ENCODE measurements around the gene FBLN1. TPM values are rescaled to one million over a fixed set of nuclear protein-coding genes. Genes with fewer than 3 reads are reported as not detected.
"Not testable (repeated sequence)": the region's sequence is repeated elsewhere in the genome, so short reads cannot be mapped to it uniquely, and the experiment has no call there.

Gene FBLN1
- total and polyA plus RNA-seq, 8 donors = 38.8 to 416 (median 114) TPM

GRCh38 chr22:45616432-45616831, 113.7 kb downstream of the FBLN1 start:
- H3K9me3 ChIP-seq = peaks cover 0 to 8% (median 3%) of the 10 kb centered on the region in 4 donors
- no peaks in the 10 kb centered on the region for H3K27me3 ChIP-seq
- no peaks in the 10 kb centered on the region for H3K4me1 ChIP-seq
- TF ChIP-seq, protein P1, sequence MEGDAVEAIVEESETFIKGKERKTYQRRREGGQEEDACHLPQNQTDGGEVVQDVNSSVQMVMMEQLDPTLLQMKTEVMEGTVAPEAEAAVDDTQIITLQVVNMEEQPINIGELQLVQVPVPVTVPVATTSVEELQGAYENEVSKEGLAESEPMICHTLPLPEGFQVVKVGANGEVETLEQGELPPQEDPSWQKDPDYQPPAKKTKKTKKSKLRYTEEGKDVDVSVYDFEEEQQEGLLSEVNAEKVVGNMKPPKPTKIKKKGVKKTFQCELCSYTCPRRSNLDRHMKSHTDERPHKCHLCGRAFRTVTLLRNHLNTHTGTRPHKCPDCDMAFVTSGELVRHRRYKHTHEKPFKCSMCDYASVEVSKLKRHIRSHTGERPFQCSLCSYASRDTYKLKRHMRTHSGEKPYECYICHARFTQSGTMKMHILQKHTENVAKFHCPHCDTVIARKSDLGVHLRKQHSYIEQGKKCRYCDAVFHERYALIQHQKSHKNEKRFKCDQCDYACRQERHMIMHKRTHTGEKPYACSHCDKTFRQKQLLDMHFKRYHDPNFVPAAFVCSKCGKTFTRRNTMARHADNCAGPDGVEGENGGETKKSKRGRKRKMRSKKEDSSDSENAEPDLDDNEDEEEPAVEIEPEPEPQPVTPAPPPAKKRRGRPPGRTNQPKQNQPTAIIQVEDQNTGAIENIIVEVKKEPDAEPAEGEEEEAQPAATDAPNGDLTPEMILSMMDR (IDR thresholded peaks at IDR 0.05) = no peak
- TF ChIP-seq POLR2AphosphoS5 (IDR thresholded peaks at IDR 0.05) = no peak
- no peak overlapping the region for H3K27ac ChIP-seq
- H3K4me3 ChIP-seq = no peak overlapping the region
- WGBS, 5 donors = 81 to 91% (median 88%) methylated on average over 2 of the region's 2 CpGs
- intact Hi-C loops (cut with DNase I; ENCODE audit: low total_unique reads) = loop anchor here (10.0 kb wide), 1 partner anchor 1978 kb away; no protein-coding TSS in a partner anchor
- DNase-seq = no peak
- H3K36me3 ChIP-seq = no peaks in the 10 kb centered on the region

DNA sequence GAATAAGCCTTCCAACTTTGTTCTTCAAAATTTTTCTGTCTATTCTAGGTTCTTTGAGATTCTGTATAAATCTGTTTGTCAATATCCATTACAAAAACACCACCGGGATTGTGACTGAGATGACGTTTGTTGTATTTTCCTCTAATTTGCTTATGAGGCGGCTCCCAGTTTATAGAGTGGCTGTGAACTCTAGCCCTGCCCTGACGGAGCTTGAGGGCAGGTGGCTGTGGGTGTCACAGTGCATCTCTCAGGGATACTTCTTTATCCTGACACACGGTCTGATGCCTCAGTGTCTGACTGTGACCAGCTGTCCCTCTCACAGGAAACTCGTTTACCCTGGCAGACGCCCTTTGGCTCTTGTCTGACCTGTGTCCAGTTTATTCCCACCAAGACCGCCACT, 115.3 kb downstream of the FBLN1 start:
- DNase-seq = no peak
- no peaks in the 10 kb centered on the region for H3K4me1 ChIP-seq
- no peak overlapping the region for H3K27ac ChIP-seq
- H3K36me3 ChIP-seq = no peaks in the 10 kb centered on the region
- H3K27me3 ChIP-seq = no peaks in the 10 kb centered on the region
- WGBS, 5 donors = 59 to 74% (median 65%) methylated on average over 5 to 8 of the region's 8 CpGs
- H3K4me3 ChIP-seq = no peak overlapping the region
- intact Hi-C loops (cut with DNase I; ENCODE audit: low total_unique reads) = loop anchor here (10.0 kb wide), 1 partner anchor 1977 kb away; no protein-coding TSS in a partner anchor
- TF ChIP-seq POLR2A (IDR thresholded peaks at IDR 0.05) (no peak), POLR2AphosphoS5 (IDR thresholded peaks at IDR 0.05) (no peak), EP300 (IDR thresholded peaks at IDR 0.05) (no peak)
- TF ChIP-seq, protein P1 (IDR thresholded peaks at IDR 0.05) = no peak
- peaks cover 0 to 8% (median 3%) of the 10 kb centered on the region in 4 donors for H3K9me3 ChIP-seq

- peaks cover 0 to 11% (median 0%) of the 10 kb centered on the region in 3 donors for H3K27me3 ChIP-seq
- peaks cover 0 to 8% (median 3%) of the 10 kb centered on the region in 4 donors for H3K9me3 ChIP-seq
- intact Hi-C loops (cut with DNase I; ENCODE audit: low total_unique reads) = no loop called here
- no peaks in the 10 kb centered on the region for H3K4me1 ChIP-seq
- WGBS, 5 donors = 55 to 80% (median 67%) methylated on average over 3 of the region's 3 CpGs
- DNase-seq = no peak
- H3K36me3 ChIP-seq = no peaks in the 10 kb centered on the region
- H3K27ac ChIP-seq = no peak overlapping the region
- TF ChIP-seq, protein P1 (IDR thresholded peaks at IDR 0.05) = no peak
- TF ChIP-seq POLR2AphosphoS5 (IDR thresholded peaks at IDR 0.05) = no peak
- no peak for TF ChIP-seq EP300 (IDR thresholded peaks at IDR 0.05)
- TF ChIP-seq POLR2A (IDR thresholded peaks at IDR 0.05) = no peak
- H3K4me3 ChIP-seq = no peak overlapping the region
These were observed 118.0 kb downstream of the FBLN1 start for GRCh38 chr22:45620706-45621105.

DNA sequence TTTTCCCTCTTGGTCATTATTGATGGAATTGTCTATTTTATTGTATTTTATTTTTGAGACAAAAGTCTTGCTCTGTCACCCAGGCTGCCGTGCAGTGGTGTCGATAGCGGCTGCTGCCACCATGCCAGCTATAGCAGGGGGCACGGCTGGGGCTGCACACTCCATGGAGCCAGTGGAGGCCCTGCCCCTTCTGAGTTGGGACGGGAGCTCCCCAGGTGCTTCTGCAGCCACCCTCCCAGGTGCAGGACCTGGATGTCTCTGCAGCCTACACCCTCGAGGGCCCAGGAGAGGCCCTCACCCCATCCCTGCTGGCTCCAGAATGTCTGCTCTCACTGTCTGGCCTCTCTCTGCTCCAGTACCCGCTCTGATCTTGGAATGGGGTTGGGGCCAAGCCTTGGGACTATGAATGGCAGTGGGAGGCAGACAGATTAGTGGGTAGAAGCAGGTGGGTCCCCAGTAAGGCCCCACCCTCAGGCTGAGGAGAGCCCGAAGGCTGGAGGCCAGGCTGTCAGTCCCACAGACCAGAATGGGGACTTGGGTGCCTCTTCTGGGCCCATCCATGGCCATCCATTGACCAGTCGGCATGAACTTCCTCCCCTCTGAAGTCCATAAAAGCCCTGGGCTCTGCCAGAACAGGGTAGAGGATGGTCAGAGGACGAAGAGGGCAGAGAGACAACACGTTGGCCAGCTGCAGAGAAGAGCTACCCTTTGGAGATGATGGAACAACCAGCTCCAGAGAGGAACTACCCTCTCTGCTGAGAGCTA, 119.3 kb downstream of the FBLN1 start:
- no peak overlapping the region for H3K4me3 ChIP-seq
- H3K36me3 ChIP-seq = no peaks in the 10 kb centered on the region
- peaks cover 0 to 3% (median 0%) of the 10 kb centered on the region in 4 donors for H3K4me1 ChIP-seq
- H3K27me3 ChIP-seq = peaks cover 0 to 22% (median 0%) of the 10 kb centered on the region in 3 donors
- TF ChIP-seq, protein P1 (IDR thresholded peaks at IDR 0.05) = no peak
- no peak for TF ChIP-seq POLR2A (IDR thresholded peaks at IDR 0.05)
- no peak for TF ChIP-seq POLR2AphosphoS5 (IDR thresholded peaks at IDR 0.05)
- TF ChIP-seq EP300 (IDR thresholded peaks at IDR 0.05) = no peak
- H3K27ac ChIP-seq = no peak overlapping the region
- DNase-seq = no peak
- intact Hi-C loops (cut with DNase I; ENCODE audit: low total_unique reads) = no loop called here
- WGBS, 5 donors = 84 to 91% (median 84%) methylated on average over 10 to 11 of the region's 11 CpGs
- H3K9me3 ChIP-seq = peaks cover 0 to 8% (median 3%) of the 10 kb centered on the region in 4 donors

- H3K9me3 ChIP-seq; intact Hi-C loops (cut with DNase I; ENCODE audit: low total_unique reads); H3K36me3 ChIP-seq; H3K27ac ChIP-seq; DNase-seq; H3K4me3 ChIP-seq; H3K4me1 ChIP-seq: not testable (repeated sequence)
- peaks cover 0 to 29% (median 0%) of the 10 kb centered on the region in 3 donors for H3K27me3 ChIP-seq
- WGBS, 5 donors = 73 to 94% (median 91%) methylated on average over 3 of the region's 3 CpGs
These were observed 120.9 kb downstream of the FBLN1 start for GRCh38 chr22:45623464-45624145.

Data from stomach (tissue), 9 donors.